GM12892 (cell line): Measurements from ENCODE around the gene DOK7.

Experiments used
- DNase-seq: peaks from one replicate; pipeline ENCODE4 v3.0.0; 2011; ENCODE audit not compliant: insufficient read length
- FAIRE-seq: peaks from 2 replicates; lab custom pipeline; 2011; peaks lifted over from hg19 to GRCh38; lab: Jason Lieb, UNC
- POLR2A ChIP-seq: IDR thresholded peaks from 2 replicates; pipeline ENCODE4 v1.6.1; 2011; ENCODE audit warnings: low read depth, low read length, control low read depth
- POLR2AphosphoS5 ChIP-seq: IDR thresholded peaks from 2 replicates; pipeline ENCODE4 v1.6.1; 2011; ENCODE audit warnings: low read depth, low read length, control low read depth
- TAF1 ChIP-seq: IDR thresholded peaks from 2 replicates; pipeline ENCODE4 v1.6.1; 2011; ENCODE audit warnings: low read depth, mild to moderate bottlenecking, control low read depth, low read length, borderline replicate concordance

DOK7 gene

DNA sequence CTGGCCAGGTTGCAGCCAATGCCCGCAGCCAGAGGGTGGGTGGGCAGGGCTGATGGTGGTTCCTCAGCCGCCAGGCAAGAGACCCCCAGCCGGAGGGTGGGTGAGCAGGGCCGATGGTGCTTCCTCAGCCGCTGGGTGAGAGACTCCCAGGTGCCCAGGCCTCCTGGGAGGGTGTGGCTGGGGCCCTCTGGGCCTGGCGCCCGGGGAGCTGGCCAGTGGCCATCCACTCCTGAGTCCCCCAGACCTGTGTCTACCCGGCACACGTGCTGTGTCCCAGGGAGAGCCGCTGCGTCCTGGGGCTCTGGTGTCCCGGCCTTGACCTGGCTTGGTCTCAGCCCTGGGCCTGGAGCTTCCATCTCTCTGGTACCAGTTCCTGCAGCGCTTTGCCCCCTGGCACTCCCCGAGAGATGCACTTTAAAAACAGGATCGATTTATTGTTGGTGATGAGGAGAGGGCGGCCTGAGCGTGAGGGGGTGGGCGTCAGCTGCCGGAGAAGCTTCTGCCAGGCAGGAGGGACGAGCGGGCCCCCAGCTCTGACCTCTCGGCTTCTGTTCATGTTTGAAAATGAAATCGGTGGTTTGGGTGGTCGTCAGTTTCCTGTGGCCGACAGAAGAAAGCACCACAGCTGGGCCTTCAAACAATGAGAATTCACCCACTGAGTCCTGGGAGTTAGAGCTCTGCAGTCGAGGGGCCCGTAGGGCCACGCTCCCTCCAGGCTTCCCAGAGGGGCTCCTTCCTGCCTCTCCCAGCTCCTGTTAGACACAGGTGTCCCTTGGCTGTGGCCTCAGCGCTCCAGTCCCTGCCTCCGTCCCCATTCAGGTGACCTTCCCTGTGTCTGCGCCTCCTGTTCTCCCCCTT, 6.5 kb downstream of the DOK7 start:
- TF ChIP-seq POLR2AphosphoS5, result no peak
- TF ChIP-seq TAF1, result no peak
- no peak for TF ChIP-seq POLR2A
- FAIRE-seq (no peak), DNase-seq (no peak)

DNA sequence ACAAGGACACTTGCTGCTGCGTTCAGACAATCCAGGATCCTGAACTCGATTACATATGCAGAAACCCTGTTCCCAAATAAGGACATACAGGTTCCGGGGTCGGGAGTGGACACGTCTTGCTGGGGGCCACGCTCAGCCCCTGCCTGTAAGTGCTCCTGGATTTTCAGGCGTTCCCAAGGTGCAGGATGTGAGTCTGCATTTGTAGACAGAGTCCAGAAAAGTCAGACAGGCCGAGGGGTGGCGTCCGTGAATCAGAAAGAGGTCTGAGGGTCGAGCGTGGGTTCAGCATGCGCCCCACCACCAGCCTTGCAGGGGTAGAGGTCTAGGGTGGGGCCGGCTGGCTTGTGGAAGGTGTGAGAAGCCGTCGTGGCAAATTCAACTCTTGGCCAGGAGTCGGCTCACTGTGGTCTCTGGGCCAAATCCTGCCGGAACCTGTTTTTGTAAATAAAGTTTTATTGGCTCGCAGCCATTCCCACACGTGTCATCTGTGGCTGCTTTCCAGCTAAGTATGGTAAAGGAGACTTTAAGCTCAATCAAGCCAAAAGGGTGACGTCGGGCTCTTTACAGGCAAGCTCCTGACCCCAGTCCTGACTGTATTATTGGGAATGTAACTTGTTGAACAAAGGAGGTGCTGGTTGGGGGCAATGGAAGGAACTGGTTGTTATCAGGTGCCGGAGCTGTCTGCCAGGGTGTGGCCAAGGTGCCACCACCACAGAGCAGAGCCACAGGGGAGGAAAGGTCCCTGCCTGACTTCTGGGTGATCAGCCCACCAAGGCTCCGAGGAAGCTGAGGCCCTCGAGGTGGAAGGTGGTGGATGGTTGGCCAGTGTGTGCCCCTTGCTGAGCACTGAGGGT, 7.4 kb downstream of the DOK7 start:
- DNase-seq (no peak), FAIRE-seq (no peak)
- TF ChIP-seq POLR2AphosphoS5, result no peak
- no peak for TF ChIP-seq POLR2A
- no peak for TF ChIP-seq TAF1

DNA sequence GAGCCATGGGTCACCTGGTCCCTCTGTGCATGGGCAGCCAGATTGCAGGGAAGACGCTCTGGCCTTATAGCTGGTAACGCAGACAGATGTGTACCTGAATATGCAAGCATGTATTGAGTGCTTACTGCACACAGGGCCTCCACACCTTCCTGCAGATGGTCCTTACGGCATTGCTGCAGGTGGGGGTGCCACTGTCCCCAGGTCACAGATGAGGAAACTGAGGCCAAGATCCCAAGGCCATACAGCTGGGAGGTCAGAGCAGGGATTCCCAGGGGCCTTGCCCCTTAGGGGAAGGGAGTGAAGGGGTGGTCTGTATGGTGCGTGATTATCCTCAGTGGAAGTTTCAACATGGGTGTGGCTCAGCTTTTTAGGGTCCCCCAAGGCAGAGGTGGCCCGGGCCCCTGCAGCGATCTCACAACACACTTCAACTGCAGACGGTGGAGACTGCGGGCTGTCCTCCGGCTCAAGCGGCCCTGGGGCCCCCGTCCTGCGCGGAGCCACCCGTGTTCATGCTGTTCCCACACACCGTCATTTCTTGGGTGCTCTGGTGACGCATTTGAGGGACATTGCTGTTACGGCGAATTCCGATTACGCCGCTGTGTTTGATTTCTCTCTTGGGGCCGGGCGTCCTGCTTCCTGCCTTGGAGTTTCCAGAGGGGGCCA, 8.1 kb downstream of the DOK7 start:
- DNase-seq (no peak), FAIRE-seq (no peak)
- no peak for TF ChIP-seq TAF1
- no peak for TF ChIP-seq POLR2AphosphoS5
- TF ChIP-seq POLR2A, result no peak

DNA sequence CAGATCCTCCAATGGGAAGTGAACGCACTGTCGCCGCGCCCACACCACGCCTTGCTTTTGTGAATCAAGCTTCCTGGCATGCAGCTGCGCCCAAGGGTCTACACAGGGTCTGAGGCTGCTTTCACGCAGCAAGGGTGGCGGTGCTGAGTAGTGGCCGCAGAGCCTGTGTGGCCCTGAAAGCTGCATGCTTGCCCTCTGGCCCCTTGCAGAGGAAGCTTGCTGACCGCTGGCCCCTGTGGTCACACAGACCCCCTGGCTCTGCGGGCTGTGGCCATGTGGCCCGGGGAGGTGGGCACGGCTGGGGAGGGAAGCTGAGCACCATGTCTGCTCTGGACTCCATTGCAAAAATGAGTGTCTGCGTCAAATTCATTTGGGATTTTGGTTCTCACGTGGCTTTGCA, 8.8 kb downstream of the DOK7 start:
- no peak for FAIRE-seq
- no peak for TF ChIP-seq POLR2AphosphoS5
- TF ChIP-seq TAF1, result no peak
- TF ChIP-seq POLR2A, result no peak
- no peak for DNase-seq

DNA sequence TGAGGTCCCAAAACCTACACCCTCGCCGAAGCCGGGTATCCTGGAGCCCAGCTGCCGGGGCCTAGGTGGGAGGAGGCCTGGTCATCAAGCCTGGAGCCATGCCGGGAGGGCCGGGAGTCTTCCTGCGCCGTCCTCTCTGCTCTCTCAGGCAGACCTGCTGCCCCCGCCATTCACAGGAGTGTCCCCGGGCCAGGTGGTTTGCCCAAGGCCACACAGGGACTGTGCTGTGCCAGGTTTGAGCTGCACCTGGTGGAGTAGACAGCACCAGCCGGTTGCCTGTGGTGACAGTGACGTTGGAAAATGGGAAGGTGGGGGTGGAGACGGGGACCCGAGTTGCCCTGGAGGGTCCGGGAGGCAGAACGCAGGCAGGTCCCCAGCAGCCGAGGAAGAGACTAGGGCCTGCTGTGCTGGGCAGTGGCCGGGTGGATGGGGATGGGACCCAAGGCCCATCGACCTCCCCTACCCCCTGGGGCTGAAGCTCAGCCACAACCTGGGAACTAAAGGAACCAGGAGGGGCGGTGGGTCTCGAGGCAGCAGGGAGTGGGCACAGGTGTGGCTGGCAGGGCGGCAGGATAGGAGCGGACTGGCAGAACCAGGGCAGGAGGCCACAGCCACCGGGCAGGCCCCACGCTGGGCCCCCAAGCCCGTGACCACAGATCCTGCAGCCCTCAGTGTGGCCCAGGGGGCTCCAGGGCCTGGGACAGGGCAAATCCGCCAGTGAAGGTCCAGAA, 9.5 kb downstream of the DOK7 start:
- no peak for DNase-seq

DNA sequence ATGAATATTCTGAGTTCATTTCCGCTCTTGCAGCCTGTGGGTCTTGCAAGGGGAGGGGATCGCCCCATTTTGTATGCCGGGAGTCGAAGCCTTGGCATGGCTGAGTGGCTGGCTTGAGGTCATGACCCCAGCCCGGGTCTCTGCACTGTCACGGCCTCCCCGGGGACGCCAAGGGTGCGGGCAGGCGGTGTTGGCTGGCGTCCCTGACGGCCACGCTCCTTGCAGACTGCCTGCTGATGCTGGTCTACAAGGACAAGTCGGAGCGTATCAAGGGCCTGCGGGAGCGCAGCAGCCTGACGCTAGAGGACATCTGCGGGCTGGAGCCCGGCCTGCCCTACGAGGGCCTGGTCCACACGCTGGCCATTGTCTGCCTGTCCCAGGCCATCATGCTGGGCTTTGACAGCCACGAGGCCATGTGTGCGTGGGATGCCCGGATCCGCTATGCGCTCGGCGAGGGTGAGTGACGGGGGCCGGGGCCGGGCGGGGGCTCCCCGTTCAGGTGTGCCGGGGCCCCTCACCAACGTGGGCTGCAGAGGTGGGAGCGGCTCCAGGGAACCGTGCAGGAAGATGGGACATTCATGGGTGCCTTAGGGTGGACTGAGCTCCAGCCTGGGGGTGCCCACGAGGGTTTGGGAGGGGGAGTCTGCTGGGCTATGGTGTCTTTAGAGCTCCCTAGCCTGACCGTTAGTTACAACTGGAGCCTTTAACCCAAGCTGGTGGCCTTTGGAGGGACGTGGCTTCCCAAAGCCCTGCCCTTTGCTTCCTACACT, 10.3 kb downstream of the DOK7 start:
- no peak for DNase-seq
- FAIRE-seq, result no peak
- TF ChIP-seq POLR2AphosphoS5, result no peak
- no peak for TF ChIP-seq TAF1
- TF ChIP-seq POLR2A, result no peak

More for the DNA sequence above, 9.5 kb downstream of the DOK7 start:
- FAIRE-seq, result no peak
- no peak for TF ChIP-seq POLR2AphosphoS5
- TF ChIP-seq POLR2A, result no peak
- TF ChIP-seq TAF1, result no peak

DNA sequence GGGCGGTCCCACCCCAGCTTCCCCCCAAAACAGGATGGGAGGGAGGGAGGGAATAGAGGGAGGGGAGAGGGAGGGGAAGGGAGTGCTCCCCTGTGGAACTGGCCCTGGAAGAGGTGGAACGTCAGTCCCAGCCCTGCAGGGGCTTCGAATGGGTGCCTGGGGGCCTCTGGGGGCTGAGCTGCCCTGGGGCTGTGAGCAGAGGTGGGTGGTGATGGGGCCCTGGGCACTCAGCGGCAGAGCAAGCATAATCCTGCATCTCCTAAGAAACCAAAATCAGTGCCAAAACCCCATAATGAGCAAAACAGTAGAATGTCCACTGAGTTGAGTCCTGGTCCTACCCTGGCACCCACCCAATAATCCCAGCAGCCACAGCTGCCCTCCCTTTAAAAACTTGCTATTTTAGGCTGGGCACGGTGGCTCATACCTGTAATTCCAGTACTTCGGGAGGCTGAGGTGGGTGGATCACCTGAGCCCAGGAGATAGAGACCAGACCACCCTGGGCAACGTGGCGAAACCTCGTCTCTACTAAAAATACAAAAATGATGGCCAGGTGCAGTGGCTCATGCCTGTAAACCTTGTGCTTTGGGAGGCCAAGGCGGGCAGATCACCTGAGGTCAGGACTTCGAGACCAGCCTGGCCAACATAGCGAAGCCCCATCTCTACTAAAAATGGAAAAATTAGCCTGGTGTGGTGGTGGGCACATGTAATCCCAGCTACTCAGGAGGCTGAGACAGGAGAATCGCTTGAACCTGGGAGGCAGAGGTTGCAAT, 11.1 kb downstream of the DOK7 start:
- TF ChIP-seq TAF1, result no peak
- no peak for TF ChIP-seq POLR2A
- FAIRE-seq (no peak), DNase-seq (no peak)

DNA sequence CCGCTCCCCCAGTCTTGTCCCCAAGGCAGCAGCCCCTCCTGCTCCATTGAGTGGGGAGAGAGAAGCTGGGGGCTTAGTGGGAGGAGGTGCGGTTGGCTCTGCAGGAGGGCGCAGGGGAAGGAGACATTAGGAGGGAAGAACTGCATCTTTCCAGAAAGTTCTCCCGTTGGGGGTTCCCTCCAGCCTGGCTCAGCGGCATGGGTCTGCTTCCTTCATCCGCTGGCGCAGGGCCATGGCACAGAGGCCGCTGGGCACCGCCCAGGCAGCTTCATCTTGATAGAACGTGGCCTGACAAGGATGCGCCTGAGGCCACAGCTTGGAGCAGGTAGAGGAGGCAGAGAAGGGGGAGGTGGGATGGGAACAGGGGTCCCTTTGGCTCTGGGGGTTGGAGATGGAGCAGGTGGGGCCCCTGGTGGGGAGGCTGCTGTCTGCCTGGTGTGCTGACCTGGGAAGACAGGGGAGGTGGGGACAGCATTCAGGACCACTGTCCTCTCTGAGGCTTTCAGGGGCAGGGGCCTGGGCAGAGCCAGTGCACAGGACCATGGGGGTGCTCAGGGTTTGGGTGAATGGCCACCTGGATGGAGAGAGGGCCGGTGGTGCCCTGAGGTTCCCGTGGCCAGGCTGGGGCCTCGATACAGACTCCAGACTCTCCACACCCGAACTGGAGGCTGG, 12.1 kb downstream of the DOK7 start:
- TF ChIP-seq POLR2A, result no peak
- no peak for TF ChIP-seq TAF1
- TF ChIP-seq POLR2AphosphoS5, result no peak
- DNase-seq (no peak), FAIRE-seq (no peak)

DNA sequence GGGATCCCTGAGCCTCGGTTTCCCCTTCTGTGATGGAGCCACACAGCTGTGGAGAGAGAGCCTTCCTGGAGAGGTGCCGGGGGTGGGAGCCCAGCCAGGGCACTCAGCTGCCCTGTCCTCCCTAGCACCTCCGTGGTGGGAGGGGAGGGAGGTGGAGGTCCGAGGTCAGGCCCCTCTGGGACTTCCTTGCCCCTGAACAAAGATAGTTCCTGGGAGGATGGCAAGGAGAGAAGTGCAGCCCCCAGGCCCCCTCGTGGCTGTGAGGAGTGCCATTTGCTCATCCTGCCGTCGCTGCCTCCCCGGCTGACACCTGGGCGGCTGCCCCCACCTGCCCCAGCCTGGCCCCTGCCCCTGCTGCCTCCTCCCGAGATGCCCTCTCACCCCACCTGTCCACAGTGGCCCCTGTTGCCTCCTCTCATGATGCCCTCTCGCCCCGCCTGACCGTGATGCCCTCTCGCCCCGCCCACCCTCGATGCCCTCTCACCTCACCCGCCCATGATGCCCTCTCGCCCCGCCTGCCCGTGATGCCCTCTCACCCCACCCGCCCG, 12.7 kb downstream of the DOK7 start:
- DNase-seq, result no peak
- no peak for FAIRE-seq
- TF ChIP-seq POLR2A, result no peak
- no peak for TF ChIP-seq TAF1
- no peak for TF ChIP-seq POLR2AphosphoS5
